GM23338 (cell line): ENCODE results near the gene TFCP2. TPM values are rescaled to one million over a fixed set of nuclear protein-coding genes. Genes with fewer than 3 reads are reported as not detected.
A peak's percentile ranks its signal among the peaks of the same experiment; 100 is the strongest.

Source experiments
- ATAC-seq: fragments of 200-7000 bp; cut with Tn5 transposase; 3 replicates; pipeline ENCODE4 v1.9.1; 2020
- DNase-seq: peaks from one replicate; pipeline ENCODE4 v3.0.0-alpha.2; 2015; ENCODE audit warnings: low spot score
- H2AFZ ChIP-seq: fragments of 200-600 bp; sonication (generic); 2 replicates; pipeline ENCODE4 v1.8.0; 2016; ENCODE audit warnings: antibody characterized with exemption, mild to moderate bottlenecking, moderate library complexity
- H3F3A ChIP-seq: fragments of 200-600 bp; sonication (generic); replicated peaks from 2 replicates; pipeline ENCODE4 v1.8.0; 2017; ENCODE audit warnings: antibody characterized with exemption, mixed run types, low read depth
- H3K27ac ChIP-seq: fragments of 200-600 bp; sonication (generic); 2 replicates; pipeline ENCODE4 v1.6.1; 2016; ENCODE audit warnings: low read depth
- H3K27me3 ChIP-seq: fragments of 200-600 bp; sonication (generic); 2 replicates; pipeline ENCODE4 v1.8.0; 2016; ENCODE audit warnings: mild to moderate bottlenecking, mixed run types, moderate library complexity; ENCODE audit not compliant: insufficient read depth
- H3K36me3 ChIP-seq: fragments of 200-600 bp; sonication (generic); 2 replicates; pipeline ENCODE4 v1.8.0; 2016; ENCODE audit warnings: mild to moderate bottlenecking; ENCODE audit not compliant: insufficient read depth
- H3K4me1 ChIP-seq: fragments of 200-600 bp; sonication (generic); 2 replicates; pipeline ENCODE4 v1.8.0; 2016; ENCODE audit warnings: mild to moderate bottlenecking, moderate library complexity; ENCODE audit not compliant: insufficient read depth
- H3K4me2 ChIP-seq: fragments of 200-600 bp; sonication (generic); 2 replicates; pipeline ENCODE4 v1.7.1; 2017; ENCODE audit warnings: mixed run types
- H3K4me3 ChIP-seq: fragments of 200-600 bp; sonication (generic); 2 replicates; pipeline ENCODE4 v1.6.1; 2016; ENCODE audit warnings: mixed run types
- H3K79me2 ChIP-seq: fragments of 200-600 bp; sonication (generic); replicated peaks from 2 replicates; pipeline ENCODE4 v1.8.0; 2017; ENCODE audit warnings: mild to moderate bottlenecking; ENCODE audit not compliant: insufficient read depth
- H3K9me2 ChIP-seq: fragments of 200-600 bp; sonication (generic); 2 replicates; pipeline ENCODE4 v1.8.0; 2017; ENCODE audit not compliant: insufficient read depth
- H4K20me1 ChIP-seq: fragments of 200-600 bp; sonication (generic); replicated peaks from 2 replicates; pipeline ENCODE4 v1.8.0; 2017; ENCODE audit warnings: mild to moderate bottlenecking; ENCODE audit not compliant: insufficient read depth
- H3K27ac Mint-ChIP-seq: 2 replicates; pipeline ENCODE4 v1.8.0; 2020; ENCODE audit warnings: inconsistent platforms, mild to moderate bottlenecking, moderate library complexity, mixed read lengths
- H3K27me3 Mint-ChIP-seq: 3 replicates; pipeline ENCODE4 v1.8.0; 2022; ENCODE audit warnings: low read depth, mild to moderate bottlenecking, moderate library complexity, mixed read lengths, inconsistent platforms; ENCODE audit not compliant: insufficient read depth, poor library complexity
- H3K36me3 Mint-ChIP-seq: 3 replicates; pipeline ENCODE4 v1.8.0; 2021; ENCODE audit warnings: low read depth, mild to moderate bottlenecking, inconsistent platforms, moderate library complexity, mixed read lengths
- H3K4me1 Mint-ChIP-seq: 3 replicates; pipeline ENCODE4 v1.8.0; 2020; ENCODE audit warnings: mild to moderate bottlenecking, inconsistent platforms, mixed read lengths
- H3K4me3 Mint-ChIP-seq: 3 replicates; pipeline ENCODE4 v1.8.0; 2021; ENCODE audit warnings: moderate library complexity, mild to moderate bottlenecking, inconsistent platforms, mixed read lengths
- H3K9me3 Mint-ChIP-seq: 3 replicates; pipeline ENCODE4 v1.8.0; 2020; ENCODE audit warnings: moderate library complexity, mild to moderate bottlenecking, inconsistent platforms, mixed read lengths
- CREB1 ChIP-seq: fragments of 250-450 bp; sonication (Bioruptor Pico); IDR thresholded peaks from 2 replicates; pipeline ENCODE4 v1.5.0; 2020; ENCODE audit warnings: low read depth, mild to moderate bottlenecking, moderate library complexity
- CTCF ChIP-seq, 2 experiments: fragments of 200-600 bp in 1 of 2; sonication (generic) in 1 of 2; conservative IDR thresholded peaks; 2 replicates each; pipeline versions ENCODE4 v1.5.1 to v1.6.1; 2016 to 2017; ENCODE audit warnings: antibody characterized with exemption in 2 of 2, low read depth in 2 of 2, mild to moderate bottlenecking in 2 of 2, moderate library complexity in 1 of 2
- ETS1 ChIP-seq: IDR thresholded peaks from 2 replicates; pipeline ENCODE4 v1.6.1; 2016; ENCODE audit warnings: antibody characterized with exemption
- EZH2phosphoT487 ChIP-seq: fragments of 200-600 bp; sonication (generic); IDR thresholded peaks from one replicate; pipeline ENCODE4 v1.8.1; 2018; ENCODE audit warnings: antibody characterized with exemption; ENCODE audit not compliant: unreplicated experiment
- JUNB ChIP-seq: IDR thresholded peaks from one replicate; pipeline ENCODE4 v1.6.1; 2016; ENCODE audit warnings: antibody characterized with exemption; ENCODE audit not compliant: unreplicated experiment
- NANOG ChIP-seq: IDR thresholded peaks from 2 replicates; pipeline ENCODE4 v1.6.1; 2016; ENCODE audit warnings: antibody characterized with exemption, borderline replicate concordance
- POLR2AphosphoS5 ChIP-seq: IDR thresholded peaks from 2 replicates; pipeline ENCODE4 v1.6.1; 2016; ENCODE audit warnings: antibody characterized with exemption, low read depth
- REST ChIP-seq: IDR thresholded peaks from one replicate; pipeline ENCODE4 v1.6.1; 2018; ENCODE audit warnings: antibody characterized with exemption; ENCODE audit not compliant: unreplicated experiment
- STAT1 ChIP-seq: IDR thresholded peaks from one replicate; pipeline ENCODE4 v1.6.1; 2016; ENCODE audit warnings: antibody characterized with exemption; ENCODE audit not compliant: unreplicated experiment
- ZNF114 ChIP-seq: fragments of 250-450 bp; sonication (Bioruptor Pico); IDR thresholded peaks from 2 replicates; pipeline ENCODE4 v1.5.0; 2020; ENCODE audit warnings: mild to moderate bottlenecking, moderate library complexity
- polyA plus RNA-seq: library from polyadenylated mRNA; unstranded; fragments of >200 nt; fragmentation: Nextera tagmentation; extraction: Ambion mirVana; gene quantifications from 2 replicates; pipeline ENCODE4 v1.2.1, GENCODE V29; 2016
- total RNA-seq: library from RNA; depleted of rRNA; stranded (reverse); fragments of >200 nt; shearing (Covaris generic); gene quantifications from 2 replicates; pipeline ENCODE4 v1.2.3, GENCODE V29; 2014

TFCP2 gene
- total and polyA plus RNA-seq, 2 experiments from 2014 or later, result 15.2 to 30.5 TPM

GRCh38 chr12:51090705-51091229, 82.2 kb downstream of the TFCP2 start:
- H3K4me1 ChIP-seq, result no peaks in the 10 kb centered on the region
- ATAC-seq, result no peak
- no peak for DNase-seq
- no peaks in the 10 kb centered on the region for H3K4me1 Mint-ChIP-seq
- H3K27me3 ChIP-seq, result no peaks in the 10 kb centered on the region
- H3F3A ChIP-seq, result no peaks in the 10 kb centered on the region
- no peaks in the 10 kb centered on the region for H3K9me3 Mint-ChIP-seq
- no peak overlapping the region for H3K4me2 ChIP-seq
- H3K27ac Mint-ChIP-seq, result no peak overlapping the region
- 0 out of 2 replicates have a peak overlapping the region, but pooled peaks have one; percentile 45 for H3K27ac ChIP-seq
- no peaks in the 10 kb centered on the region for H3K9me2 ChIP-seq
- H4K20me1 ChIP-seq, result peaks cover 5% of the 10 kb centered on the region
- no peaks in the 10 kb centered on the region for H3K79me2 ChIP-seq
- peaks cover 13% of the 10 kb centered on the region for H3K36me3 ChIP-seq
- no peak overlapping the region for H3K4me3 Mint-ChIP-seq
- H3K4me3 ChIP-seq, result no peak overlapping the region
- H2AFZ ChIP-seq, result no peak overlapping the region
- TF ChIP-seq JUNB (no peak), CREB1 (CRISPR knock-in tag) (no peak), STAT1 (no peak), ZNF114 (CRISPR knock-in tag) (no peak), NANOG (no peak)
- H3K36me3 Mint-ChIP-seq, result peaks cover 23% of the 10 kb centered on the region
- peaks cover 5% of the 10 kb centered on the region for H3K27me3 Mint-ChIP-seq

GRCh38 chr12:51087818-51088217, 85.1 kb downstream of the TFCP2 start:
- peaks cover 3% of the 10 kb centered on the region; the same call in 2 of the 3 replicates for H3K36me3 Mint-ChIP-seq
- DNase-seq, result no peak
- no peaks in the 10 kb centered on the region for H3K79me2 ChIP-seq
- no peaks in the 10 kb centered on the region for H3K9me2 ChIP-seq
- H3K4me2 ChIP-seq, result no peak overlapping the region
- peaks cover 5% of the 10 kb centered on the region; the same call in 1 of the 2 replicates for H3F3A ChIP-seq
- H3K27me3 ChIP-seq, result no peaks in the 10 kb centered on the region
- H3K4me3 Mint-ChIP-seq, result no peak overlapping the region
- peaks cover 7% of the 10 kb centered on the region for H3K27me3 Mint-ChIP-seq
- H3K9me3 Mint-ChIP-seq, result no peaks in the 10 kb centered on the region
- H3K27ac ChIP-seq, result no peak overlapping the region
- H3K4me3 ChIP-seq, result no peak overlapping the region
- H3K36me3 ChIP-seq, result no peaks in the 10 kb centered on the region
- no peak for ATAC-seq
- H3K4me1 Mint-ChIP-seq, result no peaks in the 10 kb centered on the region
- no peaks in the 10 kb centered on the region for H3K4me1 ChIP-seq
- H3K27ac Mint-ChIP-seq, result no peak overlapping the region
- no peaks in the 10 kb centered on the region for H4K20me1 ChIP-seq
- no peak overlapping the region for H2AFZ ChIP-seq
- TF ChIP-seq REST (no peak), CTCF (conservative IDR thresholded peaks at IDR 0.05; ENCODE audit: low read depth in 2 of 2) (no peak), NANOG (no peak), POLR2AphosphoS5 (no peak), ETS1 (no peak), EZH2phosphoT487 (no peak), ZNF114 (CRISPR knock-in tag) (no peak), STAT1 (no peak)
